Middle frontal gyrus (tissue), 1 donor: Measurements from ENCODE around the gene CAPSL.
"Not testable (repeated sequence)": the region's sequence is repeated elsewhere in the genome, so short reads cannot be mapped to it uniquely, and the experiment has no call there.

Source experiments
- DNase-seq: peaks from one replicate; pipeline ENCODE4 v3.0.0-alpha.2; 2015; ENCODE audit warnings: low spot score; ENCODE audit errors: extremely low spot score

CAPSL gene

DNA sequence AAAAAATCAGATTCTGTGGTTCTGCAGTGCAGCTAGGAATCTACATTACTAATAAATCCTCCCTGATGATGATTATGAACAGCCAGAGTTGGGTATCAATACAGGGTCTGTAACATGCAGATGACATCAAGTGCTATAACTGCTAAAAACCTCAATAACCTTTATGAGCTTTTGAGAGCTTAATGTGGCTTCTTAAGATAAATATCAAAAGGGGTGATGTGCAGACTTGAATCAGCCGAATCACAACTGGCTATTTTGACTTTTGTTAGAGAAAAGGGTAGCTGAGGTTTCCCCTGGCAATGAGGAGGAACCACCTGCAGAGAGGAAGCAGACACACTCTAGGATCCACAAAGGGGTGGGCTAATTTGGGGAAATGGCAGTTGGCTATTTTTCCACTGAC lies 30.2 kb downstream of the CAPSL start:
- DNase-seq = no peak

GRCh38 chr5:35904443-35905132 lies 33.8 kb downstream of the CAPSL start:
- no peak for DNase-seq

DNA sequence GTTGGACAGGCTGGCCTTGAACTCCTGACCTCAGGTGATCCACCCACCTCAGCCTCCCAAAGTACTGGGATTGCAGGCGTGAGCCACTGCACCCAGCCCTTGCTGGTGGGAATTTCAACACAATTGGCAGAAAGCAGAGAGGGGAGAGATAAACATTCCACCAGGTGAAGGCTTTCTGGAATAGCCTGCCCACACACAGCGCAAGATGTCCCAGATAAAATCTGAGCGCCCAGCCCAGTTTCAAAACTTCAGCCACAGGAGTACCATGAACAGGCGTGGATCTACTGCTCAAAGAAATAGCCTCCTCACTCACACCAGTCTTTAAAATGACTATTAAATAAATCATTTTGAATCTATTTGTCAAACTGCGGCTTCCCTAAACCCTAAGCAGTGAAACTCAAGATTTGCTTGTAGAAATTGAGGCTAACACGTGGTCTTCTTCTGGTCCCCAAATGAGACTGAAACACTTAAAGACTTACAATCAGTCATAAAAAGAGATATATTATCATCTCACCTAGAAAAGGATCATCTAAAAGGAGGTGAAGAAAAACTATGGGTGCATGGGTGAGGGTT lies 34.7 kb downstream of the CAPSL start:
- DNase-seq = no peak

GRCh38 chr5:35902046-35902672 lies 36.3 kb downstream of the CAPSL start:
- no peak for DNase-seq

GRCh38 chr5:35900972-35901695 lies 37.3 kb downstream of the CAPSL start:
- no peak for DNase-seq

DNA sequence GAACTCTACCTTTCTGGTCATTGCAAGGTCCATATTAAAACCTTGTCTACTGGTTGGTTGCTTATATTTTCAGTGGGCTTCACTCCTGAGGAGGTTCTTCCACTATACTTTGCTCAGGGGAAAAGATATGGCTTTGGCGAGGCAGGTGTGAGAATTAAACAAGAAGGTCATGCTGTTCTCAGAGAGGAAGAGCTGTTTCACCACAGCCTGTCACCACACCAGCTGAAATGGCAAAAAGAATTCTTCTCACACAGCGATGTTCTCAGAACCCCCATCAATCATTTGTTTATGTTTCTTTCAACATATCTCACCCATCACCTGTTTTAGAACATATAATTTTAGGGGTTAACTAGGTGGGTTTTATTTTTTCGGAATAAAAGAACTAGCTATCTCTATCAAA lies 38.6 kb downstream of the CAPSL start:
- no peak for DNase-seq

DNA sequence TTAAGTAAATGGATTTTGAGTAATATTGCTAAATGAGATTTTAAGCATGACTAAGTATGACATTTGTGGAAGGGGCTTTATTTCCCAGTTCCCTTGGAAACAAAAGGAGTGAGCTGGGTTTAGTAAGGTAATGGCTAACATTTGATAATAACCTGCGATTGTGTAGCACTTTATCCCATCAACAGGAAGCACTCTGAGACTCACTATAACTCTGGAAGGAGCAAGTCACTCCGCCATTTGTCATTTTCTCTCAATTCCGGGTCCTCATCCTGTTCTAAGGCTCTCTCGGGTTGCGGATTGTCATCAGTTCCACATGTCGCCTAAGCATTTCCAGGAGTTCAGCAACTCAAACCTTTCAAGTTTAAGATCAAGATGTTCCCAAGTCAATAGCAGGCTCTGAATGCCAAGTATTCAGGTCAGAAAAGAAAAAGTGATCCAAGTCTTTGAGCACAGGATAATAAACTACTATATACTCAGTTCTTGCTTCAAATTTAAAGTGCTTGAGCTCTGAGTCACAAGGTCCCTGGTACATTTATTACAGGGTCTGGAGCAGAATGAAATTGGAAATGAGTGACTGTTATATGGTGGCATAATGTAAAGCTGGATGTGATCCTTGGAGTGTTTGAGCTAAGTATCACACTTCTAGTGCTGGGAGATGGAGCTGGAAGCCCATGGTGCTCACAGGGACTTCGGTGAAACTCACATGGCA lies 39.3 kb downstream of the CAPSL start:
- no peak for DNase-seq

GRCh38 chr5:35894131-35894530 lies 44.3 kb downstream of the CAPSL start:
- DNase-seq = no peak

DNA sequence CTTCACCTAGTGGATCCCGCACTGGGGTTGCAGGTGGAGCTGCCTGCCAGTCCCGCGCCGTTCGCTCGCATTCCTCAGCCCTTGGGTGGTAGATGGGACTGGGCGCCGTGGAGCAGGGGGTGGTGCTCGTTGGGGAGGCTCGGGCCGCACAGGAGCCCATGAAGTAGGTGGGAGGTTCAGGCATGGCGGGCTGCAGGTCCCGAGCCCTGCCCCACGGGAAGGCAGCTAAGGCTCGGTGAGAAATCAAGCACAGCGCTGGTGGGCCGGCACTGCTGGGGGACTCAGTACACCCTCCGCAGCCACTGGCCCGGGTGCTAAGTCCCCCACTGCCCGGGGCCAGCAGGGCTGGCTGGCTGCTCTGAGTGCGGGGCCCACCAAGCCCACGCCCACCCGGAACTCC lies 45.6 kb downstream of the CAPSL start:
- DNase-seq = not testable (repeated sequence)

GRCh38 chr5:35890021-35891020 lies 48.1 kb downstream of the CAPSL start:
- no peak for DNase-seq

GRCh38 chr5:35887321-35888100 lies 50.9 kb downstream of the CAPSL start:
- no peak for DNase-seq

GRCh38 chr5:35886381-35886780 lies 52.0 kb downstream of the CAPSL start:
- no peak for DNase-seq

DNA sequence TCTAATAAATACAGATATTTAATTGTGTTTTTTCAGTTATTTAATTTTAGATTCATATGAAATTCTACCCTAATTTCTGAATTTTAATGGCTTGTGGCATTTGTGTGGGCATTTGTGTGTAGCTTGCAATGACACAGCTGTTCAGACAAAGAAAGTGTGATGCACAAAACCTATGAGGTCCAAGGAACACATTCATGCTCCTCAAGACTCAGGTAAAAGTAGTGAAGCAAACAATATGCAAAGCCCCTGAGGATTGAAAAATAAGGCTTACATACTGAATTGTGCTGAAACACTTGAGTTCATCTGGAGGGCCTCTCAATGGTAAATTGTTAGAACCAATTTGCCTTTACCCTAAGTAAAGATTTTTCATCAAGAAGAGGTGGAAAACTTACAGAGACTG lies 53.6 kb downstream of the CAPSL start:
- DNase-seq = no peak

DNA sequence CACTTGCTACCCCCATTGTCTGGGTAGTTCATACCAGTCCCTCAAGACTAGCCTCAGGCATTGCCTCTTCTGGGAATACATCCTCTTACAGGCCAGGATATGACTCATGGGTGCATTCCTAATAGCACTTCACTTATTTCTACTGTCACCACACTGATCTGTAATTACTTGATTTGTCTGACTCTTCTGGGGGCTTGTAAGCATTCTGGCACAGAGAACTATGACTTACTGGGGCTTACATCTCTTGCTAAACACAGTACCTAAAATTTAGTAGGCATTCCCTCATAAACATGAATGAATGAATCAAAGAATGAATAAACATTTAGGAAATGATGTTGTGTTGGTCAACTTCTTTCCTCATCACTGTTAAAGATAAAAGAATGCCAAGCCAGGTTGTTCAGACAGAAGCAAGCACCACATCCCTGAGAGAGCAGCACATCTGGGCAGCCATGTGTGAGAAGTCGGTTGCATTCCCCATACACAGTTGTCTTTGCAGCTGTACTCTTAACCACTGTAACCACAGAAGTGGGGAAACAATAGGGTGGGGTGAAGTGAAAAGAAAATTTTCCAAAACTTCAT lies 54.1 kb downstream of the CAPSL start:
- DNase-seq = no peak

DNA sequence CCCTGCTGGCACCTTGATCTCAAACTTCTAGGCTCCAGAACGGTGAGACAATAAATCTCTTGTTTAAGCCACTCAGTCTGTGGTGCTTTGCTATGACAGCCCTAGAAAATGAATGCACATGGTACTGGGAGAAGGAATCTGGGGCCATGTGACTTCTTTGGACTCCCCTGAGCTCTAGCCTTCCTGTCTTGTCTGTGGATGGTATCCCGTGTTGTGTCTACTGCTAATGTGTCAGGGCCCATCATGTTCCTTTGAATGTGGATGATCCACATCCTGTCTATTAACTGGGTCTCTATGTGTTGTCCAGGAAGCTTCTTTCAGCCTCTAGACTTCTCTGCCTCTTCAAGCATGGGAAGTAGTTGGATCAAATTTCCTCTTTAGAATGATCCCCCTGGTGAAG lies 56.7 kb downstream of the CAPSL start:
- no peak for DNase-seq

GRCh38 chr5:35880156-35880555 lies 58.3 kb downstream of the CAPSL start:
- DNase-seq = no peak

DNA sequence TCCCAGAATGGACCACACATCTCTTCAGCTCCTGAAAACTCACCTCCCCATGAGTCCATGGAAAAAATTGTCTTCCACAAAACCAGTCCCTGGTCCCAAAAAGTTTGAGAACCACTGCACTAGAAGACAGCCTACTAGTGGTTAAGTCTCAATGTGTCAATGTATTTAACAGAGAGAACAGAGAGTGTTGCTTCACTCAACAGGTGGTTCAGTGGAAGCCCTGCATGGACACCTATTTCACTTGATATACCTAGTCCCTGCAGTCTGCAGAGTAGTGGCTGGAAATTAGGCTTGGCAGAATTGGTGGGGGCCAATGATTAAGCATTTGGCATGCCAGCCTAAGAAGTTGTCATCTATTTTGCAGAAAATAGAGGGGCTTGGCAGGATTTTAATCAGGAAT lies 58.8 kb downstream of the CAPSL start:
- no peak for DNase-seq

DNA sequence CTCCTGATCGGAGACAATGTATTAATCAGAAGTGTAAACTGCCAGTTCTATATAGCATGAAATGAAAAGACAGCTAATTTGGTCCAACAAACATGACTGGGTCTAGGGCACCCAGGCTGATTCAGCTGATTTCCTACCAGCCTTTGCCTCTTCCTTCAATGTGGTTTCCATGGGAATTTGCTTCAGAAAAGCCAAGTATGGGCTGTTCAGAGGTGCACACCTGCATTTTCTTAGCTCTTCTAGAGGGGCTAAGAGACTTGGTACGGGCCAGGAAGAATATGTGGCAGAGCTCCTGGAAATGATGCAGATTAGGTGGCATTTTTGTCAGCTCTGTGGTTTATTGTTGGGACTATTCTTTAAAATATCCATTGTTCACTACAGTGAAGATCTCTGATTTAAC lies 59.3 kb downstream of the CAPSL start:
- DNase-seq = no peak

GRCh38 chr5:35878079-35878478 lies 60.3 kb downstream of the CAPSL start:
- DNase-seq = no peak
